Activated CD4-positive, alpha-beta T cell treated with anti-CD3 and anti-CD28 coated beads for 1 hour (primary cell): Measurements from ENCODE around the gene TNFAIP2.
"Not testable (repeated sequence)": the region's sequence is repeated elsewhere in the genome, so short reads cannot be mapped to it uniquely, and the experiment has no call there.

Experiments
- DNase-seq: peaks from one replicate; pipeline ENCODE4 v3.0.0-alpha.2; 2020

TNFAIP2 gene

DNA sequence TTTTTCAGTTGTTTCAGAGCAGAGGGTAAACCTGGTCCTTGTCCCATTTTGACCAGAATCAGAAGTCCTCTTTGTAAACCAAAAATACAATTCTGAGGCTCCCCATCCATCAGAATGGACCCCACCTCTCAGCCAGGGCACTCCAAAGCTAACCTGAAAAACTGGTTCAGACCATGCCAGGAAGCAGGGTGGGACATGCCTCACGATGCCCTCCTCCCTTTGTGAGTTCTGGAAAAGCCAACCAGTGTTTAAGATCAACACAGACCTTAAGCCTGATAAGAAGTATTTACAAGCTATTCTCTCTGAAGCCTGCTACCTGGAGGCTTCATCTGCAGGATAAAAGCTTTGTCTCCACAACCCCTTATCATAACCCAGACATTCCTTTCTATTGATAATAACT, 35.4 kb downstream of the TNFAIP2 start:
- DNase-seq, result no peak

DNA sequence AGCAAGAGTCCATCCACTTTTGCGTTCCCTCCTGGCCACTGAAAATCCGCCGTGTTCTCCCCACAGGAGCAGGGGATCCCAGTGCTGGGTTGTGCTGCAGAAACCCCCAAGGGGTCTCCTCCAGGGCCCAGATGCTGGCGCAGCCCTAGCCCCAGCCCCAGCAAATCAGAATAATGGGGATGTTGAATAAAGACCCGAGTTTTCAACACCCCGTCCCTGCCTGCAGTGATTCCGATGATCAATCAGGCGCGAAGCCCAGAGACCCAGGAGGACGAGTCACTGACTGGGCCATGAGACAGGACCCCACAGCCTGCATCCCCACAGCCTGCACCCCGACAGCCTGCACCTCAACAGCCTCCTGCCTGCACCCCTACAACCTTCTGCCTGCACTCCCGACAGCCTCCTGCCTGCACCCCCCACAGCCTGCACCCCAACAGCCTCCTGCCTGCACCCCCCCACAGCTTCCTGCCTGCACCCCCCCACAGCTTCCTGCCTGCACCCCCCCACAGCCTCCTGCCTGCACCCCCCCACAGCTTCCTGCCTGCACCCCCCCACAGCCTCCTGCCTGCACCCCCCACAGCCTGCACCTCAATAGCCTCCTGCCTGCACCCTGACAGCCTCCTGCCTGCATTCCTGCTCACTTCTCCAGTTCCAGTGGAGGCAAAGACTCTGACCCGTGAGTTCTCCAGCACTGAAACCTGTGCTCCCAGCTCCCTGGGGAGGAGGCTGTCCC, 37.2 kb downstream of the TNFAIP2 start:
- DNase-seq, result no peak

DNA sequence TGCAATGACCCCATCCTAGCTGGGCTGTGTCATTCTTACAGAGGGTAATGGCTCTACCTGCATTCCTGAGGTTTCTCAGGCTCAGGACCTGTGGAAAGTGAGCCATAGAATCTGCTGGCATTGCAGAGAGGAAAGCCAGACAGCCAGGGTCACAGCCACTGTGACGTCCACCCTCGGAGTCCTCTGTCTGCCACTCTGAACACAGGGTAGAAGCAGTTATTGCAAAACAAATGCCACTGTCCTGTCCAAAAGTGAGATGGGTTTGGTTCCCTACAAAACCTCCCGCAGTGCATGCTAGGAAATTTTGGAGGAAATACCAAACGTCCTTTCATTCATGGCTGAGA, 37.8 kb downstream of the TNFAIP2 start:
- no peak for DNase-seq

DNA sequence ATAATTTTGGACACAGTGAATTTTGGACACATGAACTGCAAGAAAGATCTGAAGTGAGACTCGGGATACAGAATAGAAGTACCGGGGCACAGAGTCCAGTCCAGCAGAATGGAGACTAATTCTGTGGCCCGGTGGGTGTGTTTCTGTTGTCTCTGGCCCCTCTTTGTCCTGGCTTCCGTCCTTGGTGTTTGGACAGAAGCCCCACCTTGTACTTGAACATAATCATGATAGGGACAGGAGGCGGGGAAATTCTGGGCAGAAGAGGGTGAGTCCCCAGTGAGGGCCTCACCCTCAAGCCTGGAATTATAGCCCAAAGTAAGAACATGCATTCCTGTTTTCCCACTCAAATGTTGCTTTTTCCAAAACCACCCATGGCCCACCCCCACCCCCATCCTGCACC, 39.9 kb downstream of the TNFAIP2 start:
- no peak for DNase-seq

DNA sequence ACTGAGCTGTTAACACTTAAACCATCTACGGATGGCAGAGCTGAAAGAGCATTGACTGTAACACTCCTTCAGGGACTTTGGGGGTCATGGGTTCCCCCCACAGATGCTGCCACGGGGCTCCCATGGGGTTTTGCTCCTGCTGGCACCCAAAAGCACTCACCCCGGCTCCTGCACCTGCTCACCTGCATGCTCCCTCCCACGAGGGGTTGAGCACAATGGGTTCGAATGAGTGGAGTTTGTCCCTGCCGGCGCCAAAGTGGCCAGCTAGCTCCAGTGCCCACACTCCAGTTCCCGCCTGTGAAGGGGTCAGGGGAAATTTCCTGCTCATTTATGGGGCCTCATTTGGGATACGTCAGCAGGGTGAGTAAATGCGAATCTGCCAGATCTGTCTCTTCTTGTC, 40.7 kb downstream of the TNFAIP2 start:
- DNase-seq, result no peak

DNA sequence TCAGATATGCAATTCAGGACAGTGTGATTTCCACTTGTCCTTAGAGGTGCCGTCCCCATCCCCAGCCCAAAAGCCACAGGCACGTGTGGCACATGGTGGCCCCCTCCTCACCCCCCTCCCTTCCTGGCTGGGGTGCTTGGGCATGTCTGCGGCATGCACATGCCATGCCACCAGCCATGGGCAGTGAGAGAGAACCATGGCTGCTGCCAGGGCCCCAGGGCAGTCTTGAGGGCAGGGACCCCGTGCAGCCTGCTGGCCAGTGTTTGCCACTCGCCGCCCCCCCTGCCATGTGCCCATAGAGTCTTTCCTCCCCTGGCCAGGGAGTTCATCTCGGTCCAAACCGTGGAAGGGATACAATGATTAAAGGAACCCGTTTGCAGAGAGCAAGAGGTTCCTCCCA, 41.5 kb downstream of the TNFAIP2 start:
- no peak for DNase-seq

DNA sequence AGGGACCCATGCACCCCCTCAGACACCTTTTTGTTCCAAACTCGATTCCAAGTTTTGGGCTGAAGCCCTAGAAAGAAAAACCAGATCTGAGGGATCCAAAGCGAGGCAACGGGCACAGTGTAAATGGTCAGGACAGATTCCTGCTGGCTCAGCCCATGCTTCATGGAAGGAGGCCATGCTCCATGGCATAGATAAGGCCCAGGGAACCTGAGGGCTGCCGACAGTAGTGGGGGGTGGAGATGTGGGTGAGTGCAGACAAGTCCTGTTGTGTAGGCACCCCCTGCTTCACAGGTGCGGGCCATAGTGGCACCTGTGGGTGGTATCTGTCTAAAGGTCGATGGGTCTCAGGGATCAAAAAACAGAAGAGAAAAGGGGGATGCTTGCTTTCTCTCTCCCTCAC, 42.1 kb downstream of the TNFAIP2 start:
- no peak for DNase-seq

DNA sequence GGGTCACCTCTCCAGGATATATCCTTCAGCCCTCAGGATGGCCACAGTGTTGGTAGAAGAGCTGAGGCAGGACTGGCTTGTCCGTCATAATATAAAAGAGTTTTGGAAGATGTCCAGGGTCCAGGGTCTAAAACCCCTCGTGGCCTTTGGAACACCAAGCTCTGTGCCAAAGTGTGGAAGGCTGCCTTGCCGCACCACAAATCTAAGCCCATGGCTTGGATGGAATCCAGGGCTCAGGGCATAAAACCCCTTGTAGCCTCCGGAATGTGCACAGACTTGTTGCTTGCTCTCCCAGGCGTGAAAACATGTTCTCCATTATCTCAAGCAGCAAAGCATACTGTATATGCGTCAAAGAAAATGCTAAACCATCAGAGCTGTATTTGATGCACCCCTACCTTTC, 46.7 kb downstream of the TNFAIP2 start:
- DNase-seq, result no peak

DNA sequence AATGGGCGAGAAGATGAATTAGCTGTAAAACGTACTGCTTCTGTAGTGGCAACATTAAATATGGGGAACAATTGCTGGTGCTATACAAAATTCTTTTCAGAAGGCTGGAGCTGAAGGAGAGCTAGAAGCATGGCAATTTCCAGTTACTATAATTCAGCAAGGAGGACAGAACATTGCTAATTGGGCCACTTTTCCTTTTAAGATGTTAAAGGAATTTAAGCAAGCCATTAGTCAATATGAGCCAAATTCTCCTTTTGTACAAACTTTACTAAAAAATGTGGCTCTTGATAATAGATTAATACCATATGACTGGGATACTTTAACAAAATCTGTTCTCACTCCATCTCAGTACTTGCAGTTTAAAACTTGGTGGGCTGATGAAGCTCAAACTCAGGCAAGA, 47.9 kb downstream of the TNFAIP2 start:
- not testable (repeated sequence) for DNase-seq

DNA sequence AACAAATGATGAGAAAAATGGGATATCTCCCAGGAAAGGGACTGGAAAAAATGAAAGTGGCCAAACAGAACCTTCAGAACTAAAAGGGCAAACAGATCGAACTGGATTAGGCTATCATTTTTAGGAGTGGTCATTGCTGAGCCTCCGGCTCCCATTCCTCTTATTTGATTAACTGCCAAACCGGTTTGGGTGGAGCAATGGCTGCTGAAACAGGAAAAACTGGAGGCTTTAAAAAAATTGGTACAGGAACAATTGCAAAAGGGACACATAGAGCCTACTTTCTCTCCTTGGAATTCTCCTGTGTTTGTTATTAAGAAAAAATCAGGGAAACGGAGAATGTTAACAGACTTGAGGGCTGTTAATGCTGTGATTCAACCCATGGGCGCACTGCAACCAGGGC, 49.7 kb downstream of the TNFAIP2 start:
- no peak for DNase-seq

DNA sequence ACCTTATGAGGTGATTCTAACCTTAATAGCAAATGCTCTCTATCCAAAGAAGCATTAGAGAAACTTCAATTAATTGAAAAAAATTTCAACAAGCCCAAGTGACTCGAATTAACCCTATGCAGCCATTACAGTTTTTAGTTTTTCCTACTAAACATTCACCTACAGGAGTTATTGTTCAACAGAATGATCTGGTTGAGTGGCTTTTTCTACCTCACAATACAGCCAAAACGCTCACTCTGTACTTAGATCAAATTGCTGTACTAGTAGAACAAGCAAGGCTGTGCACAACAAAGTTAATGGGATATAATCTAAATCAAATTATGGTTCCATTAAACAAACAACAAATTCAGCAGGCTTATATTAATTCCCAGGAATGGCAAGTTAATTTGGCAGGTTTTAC, 50.6 kb downstream of the TNFAIP2 start:
- DNase-seq, result not testable (repeated sequence)

DNA sequence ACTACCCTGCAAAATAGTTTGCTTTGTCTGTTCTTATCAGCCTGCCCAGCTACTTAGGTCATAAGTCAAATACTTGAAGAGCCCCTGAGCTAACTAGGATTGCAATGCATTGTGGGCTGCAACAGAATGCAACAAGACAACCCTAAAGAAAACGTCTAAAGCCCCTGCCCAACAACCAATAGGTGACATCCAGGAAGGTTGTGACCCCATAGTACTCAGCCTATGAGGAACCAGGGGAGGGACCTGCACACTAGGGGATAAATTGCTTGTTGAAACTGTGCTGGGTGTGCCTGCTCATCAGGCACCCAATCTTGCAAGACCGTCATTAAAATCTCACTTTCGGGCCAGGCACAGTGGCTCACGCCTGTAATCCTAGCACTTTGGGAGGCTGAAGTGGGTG, 52.9 kb downstream of the TNFAIP2 start:
- not testable (repeated sequence) for DNase-seq

DNA sequence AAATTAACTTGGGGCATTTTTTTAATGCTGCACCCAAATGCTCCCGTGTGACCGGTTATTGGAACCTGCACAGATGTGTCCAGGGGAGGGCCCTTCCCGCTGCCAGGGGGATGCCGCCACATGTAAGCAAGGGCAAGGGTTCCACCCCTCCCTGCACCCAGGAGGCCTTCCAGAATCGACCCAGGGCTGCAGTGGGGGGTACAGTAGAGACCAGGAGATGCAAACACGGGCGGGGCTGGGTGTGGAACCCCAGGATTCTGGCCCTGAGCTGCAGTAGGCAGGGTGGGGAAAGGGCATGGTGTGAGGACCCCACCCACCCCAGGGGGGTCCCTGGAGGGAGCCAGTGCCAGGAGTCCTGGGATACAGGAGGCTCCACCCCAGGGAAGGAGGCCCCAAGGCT, 54.1 kb downstream of the TNFAIP2 start:
- no peak for DNase-seq

DNA sequence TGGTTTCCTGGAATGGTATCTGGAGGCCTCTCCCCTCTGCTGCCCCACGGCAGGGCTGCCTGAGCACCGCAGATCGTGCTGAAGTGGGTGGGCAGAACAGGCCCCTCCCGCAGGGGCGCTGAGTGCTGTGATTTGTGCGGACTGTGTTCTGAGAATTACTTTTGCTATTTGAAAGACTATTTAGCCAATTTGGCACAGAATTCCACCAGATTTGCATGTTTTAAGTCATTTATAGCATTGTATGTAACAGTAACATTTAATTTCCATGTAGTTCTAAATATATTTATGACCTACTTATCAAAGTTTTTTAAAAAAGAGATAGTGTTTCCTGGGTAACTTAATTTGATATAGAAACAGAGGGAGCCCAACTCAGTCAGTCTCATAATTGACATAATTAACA, 55.3 kb downstream of the TNFAIP2 start:
- DNase-seq, result no peak

DNA sequence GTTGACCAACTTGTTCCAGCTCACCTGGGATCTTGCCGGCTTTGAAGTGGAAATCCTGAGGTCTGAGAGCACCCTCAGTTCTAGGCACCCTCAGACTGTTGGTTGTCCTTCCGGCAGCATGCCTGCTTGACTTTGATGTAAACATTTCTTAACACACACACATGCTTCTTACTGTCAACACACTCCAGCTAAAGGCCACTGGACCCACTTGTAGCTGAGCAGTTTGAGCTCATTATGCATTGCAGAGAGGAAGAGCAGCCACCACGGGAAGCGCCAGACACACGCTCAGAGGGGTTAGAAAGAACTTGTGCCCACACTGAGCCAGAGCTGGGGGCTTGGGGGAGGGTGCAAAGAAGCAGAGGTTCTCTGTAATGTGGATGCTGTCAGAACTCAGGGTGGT, 55.8 kb downstream of the TNFAIP2 start:
- no peak for DNase-seq

DNA sequence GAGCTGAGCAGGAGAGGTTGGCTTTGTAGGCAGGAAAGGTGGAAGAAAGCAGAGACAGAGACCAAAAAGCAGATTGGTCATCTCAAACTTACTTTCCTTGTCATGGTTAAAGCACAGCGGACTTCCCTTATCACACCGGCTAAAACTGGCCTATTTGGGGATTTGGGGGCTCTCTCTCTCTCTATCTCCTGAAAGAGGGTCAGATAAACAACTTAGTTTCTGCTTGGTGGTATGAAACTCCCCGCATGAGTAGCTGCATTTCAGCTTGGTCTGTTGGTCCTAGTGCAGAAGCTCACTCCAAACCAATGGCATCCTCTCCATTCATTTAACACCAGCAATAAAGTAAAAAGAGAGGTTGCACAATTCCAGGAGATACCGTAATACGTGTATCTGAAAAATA, 57.1 kb downstream of the TNFAIP2 start:
- no peak for DNase-seq

DNA sequence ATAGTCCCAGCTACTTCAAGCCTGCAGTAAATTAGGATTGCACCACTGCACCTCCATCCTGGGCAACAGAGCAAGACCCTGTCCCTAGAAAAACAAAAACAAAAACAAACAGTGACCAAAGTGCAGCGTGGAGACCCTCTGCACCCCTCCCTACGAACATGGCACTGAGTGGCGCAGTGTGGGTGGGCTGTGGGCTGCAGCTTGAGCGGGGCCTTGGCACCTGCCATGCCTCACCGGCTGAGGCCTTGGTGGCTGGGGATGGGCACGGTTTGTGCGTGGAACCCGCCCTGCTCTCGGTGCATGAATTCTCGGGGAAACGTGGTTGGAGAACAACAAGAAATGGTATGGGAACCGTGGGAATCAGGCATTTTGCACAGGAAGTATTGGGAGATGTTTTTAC, 60.8 kb downstream of the TNFAIP2 start:
- no peak for DNase-seq

DNA sequence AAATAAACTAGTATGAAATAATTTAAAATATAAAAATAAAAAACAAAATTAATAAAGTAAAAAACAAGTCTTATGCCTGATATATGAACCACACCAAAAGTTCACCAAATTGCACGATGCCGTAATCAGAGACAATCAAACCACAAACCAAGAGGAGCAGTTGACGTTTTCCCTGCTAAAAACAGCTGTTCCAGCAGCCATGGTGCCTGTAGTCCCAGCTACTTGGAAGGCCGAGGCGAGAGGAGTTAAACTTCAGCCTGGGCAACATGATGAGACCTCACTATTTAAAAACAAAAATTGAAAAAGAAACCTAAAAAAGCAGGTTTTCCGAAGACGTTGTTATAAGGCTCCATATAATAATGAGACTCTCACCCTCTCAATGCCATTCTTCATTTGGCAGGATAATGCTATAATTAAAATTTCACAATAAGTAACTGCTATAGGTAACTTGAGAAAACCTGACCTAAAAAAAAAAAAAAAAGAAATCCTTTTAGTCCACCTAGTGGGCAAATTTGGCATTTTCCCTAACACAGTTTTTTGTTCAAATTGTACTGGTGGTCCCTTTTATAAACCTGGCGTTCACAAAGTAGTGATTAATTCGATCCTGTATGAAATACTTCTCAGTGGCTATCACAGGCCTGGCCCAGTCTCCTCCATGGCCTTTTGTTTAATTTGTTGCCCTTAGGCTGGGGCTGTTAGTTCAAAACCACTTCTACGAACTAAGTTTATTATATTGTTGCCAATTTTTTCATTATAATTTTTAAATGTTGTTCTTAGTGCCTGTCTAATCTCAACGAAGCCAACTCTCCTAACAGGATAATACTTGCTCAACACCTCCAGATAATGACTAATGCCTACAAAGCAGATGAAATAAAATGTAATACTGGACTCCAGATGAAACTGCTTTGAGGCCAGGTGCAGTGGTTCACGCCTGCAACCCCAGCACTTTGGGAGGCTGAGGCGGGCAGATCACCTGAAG, 62.1 kb downstream of the TNFAIP2 start:
- DNase-seq, result no peak

DNA sequence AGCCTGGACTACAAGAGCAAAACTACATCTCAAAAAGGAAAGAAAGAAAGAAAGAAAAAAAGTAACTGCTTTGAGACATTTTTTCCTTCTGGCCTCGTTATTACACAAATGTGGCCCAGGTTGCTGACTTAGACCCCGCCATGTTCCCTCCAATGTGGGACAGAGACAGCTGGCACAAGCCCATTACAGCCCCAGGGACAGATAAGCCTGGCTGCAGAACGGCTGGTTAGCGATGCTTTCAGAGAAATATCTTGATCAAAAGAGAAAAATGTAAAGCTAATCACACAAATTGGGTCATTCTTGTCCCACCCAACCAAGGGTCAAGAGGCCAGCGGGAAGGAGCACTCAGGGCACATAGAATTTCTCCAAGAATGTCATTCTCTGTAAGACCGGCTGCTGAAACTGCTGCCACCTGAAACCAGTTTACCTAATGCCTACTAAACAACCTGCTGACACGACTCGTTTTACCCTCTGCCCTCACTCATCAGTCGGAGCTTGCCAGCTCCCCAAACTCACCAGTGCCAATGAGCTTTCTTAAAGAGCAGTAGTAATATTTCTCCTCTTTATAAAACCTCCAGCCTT, 63.1 kb downstream of the TNFAIP2 start:
- no peak for DNase-seq
